Measurements from ENCODE around the gene ENHO.

GRCh38 chr9:34570376-34570775 is 47.6 kb upstream of the ENHO start:
- TF ChIP-seq CTCF (IDR thresholded peaks at IDR 0.05) (no peak), EP300 (IDR thresholded peaks at IDR 0.05) (no peak), POLR2A (IDR thresholded peaks at IDR 0.05) (no peak)

Data from suprapubic skin (tissue), 3 donors.